ENCODE results near the gene MRPL14. TPM values are rescaled to one million over a fixed set of nuclear protein-coding genes. Genes with fewer than 3 reads are reported as not detected.

The MRPL14 gene
- total and polyA plus RNA-seq, 10 of the 15 experiments (the other 5 are each of a cell fraction or from before 2014, with no cell fraction given) = 80.5 to 294 (median 122) TPM

DNA sequence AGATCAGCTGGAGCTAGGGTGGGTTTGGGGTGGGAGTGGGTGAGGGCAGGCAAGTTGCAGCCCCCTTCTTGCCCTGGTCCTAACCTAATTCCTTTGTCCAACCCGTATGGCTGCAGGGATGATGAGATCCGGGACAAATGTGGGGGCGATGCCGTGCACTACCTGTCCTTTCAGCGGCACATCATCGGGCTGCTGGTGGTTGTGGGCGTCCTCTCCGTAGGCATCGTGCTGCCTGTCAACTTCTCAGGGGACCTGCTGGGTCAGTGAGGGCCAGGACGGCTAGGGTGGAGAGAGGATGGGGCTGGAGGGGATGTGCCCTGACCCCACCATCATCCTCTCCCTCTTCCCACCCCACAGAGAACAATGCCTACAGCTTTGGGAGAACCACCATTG lies 12.1 kb upstream of the MRPL14 start:
- Histone ChIP-seq H3K9me3 (replicated peaks; ENCODE audit: control insufficient read depth, insufficient read depth, low read length) (no peaks in the 10 kb centered on the region), H3K9ac (ENCODE audit: control insufficient read depth, insufficient read depth, low read length) (no peak overlapping the region), H3K4me3 (no peak overlapping the region), H3K27ac (ENCODE audit: control insufficient read depth, insufficient read depth) (no peak overlapping the region), H2AFZ (ENCODE audit: control insufficient read depth, low read depth, low read length) (no peak overlapping the region), H3K79me2 (ENCODE audit: control insufficient read depth, insufficient read depth, low read length) (no peaks in the 10 kb centered on the region), H3K4me2 (ENCODE audit: control insufficient read depth, insufficient read depth) (no peak overlapping the region), H3K36me3 (ENCODE audit: control insufficient read depth in 2 of 2, insufficient read depth in 2 of 2, low read length in 1 of 2) (no peaks in the 10 kb centered on the region; a peak in 1 of 4 replicates), H3K27me3 (replicated peaks in 1 of 2; ENCODE audit: control insufficient read depth in 2 of 2, insufficient read depth in 2 of 2, low read length in 1 of 2) (no peaks in the 10 kb centered on the region), H3K4me1 (ENCODE audit: control insufficient read depth, insufficient read depth, low read length) (no peaks in the 10 kb centered on the region), H4K20me1 (ENCODE audit: control insufficient read depth, insufficient read depth) (no peaks in the 10 kb centered on the region)
- no TSS peak for BruUV-seq (replicated peaks)
- ChIA-PET RAD21 (ENCODE audit: unreplicated experiment) (no interaction called here), CTCF (no interaction called here), SMC1A (ENCODE audit: uncharacterized antibody, unreplicated experiment) (no interaction called here), POLR2A (interaction anchor here (0.6 kb wide), 1 partner anchor 39 kb away, joined by 3 read pairs; no protein-coding TSS in a partner anchor)
- no peak for ATAC-seq
- TF ChIP-seq BCL11A (IDR thresholded peaks at IDR 0.05; ENCODE audit: low read depth, low read length) = no peak
- no peak for TF ChIP-seq ZNF217 (IDR thresholded peaks at IDR 0.05)
- TF ChIP-seq NRF1 (conservative IDR thresholded peaks at IDR 0.05; ENCODE audit: low read depth, low read length) = no peak
- no peak for TF ChIP-seq EZH2 (IDR thresholded peaks at IDR 0.05; ENCODE audit: borderline replicate concordance, control insufficient read depth, low read depth, low read length)
- no peak for TF ChIP-seq POLR2A (IDR thresholded peaks at IDR 0.05; ENCODE audit: low read depth, low read length)
- no peak for TF ChIP-seq ATF3 (IDR thresholded peaks at IDR 0.05; ENCODE audit: borderline replicate concordance, extremely low read depth, low read depth, low read length)
- TF ChIP-seq TARDBP (IDR thresholded peaks at IDR 0.05; ENCODE audit: borderline replicate concordance) = no peak
- TF ChIP-seq NR2C2 (IDR thresholded peaks at IDR 0.05; ENCODE audit: borderline replicate concordance, control insufficient read depth, insufficient read length, low read depth) = no peak
- no peak for TF ChIP-seq KDM1A (IDR thresholded peaks at IDR 0.05; ENCODE audit: borderline replicate concordance)
- no peak for TF ChIP-seq DPF2 (IDR thresholded peaks at IDR 0.05)
- no peak for TF ChIP-seq RELB (IDR thresholded peaks at IDR 0.05; ENCODE audit: low read depth)
- TF ChIP-seq NFIC (IDR thresholded peaks at IDR 0.05; ENCODE audit: low read depth, low read length) = no peak
- no peak for TF ChIP-seq BACH1 (IDR thresholded peaks at IDR 0.05; ENCODE audit: borderline replicate concordance)
- no peak for TF ChIP-seq NR2C1 (IDR thresholded peaks at IDR 0.05)
- TF ChIP-seq ATF7 (IDR thresholded peaks at IDR 0.05; ENCODE audit: low read depth) = no peak
- TF ChIP-seq POU2F2 (IDR thresholded peaks at IDR 0.05; ENCODE audit: borderline replicate concordance, low read depth, low read length) = no peak
- intact Hi-C loops (cut with micrococcal nuclease; ENCODE audit: unreplicated experiment) (no loop called here), in situ Hi-C loops (cut with MboI) (no loop called here)
- DNase-seq (ENCODE audit: low read depth, low spot score) = no peak
- WGBS (ENCODE audit: insufficient coverage, insufficient replicate concordance, low lambda C conversion rate, missing lambda C conversion rate) = 89% methylated on average over 9 of the region's 10 CpGs
- FAIRE-seq = no peak

Measured in GM12878 (cell line).